Activated CD8-positive, alpha-beta T cell treated with anti-CD3 and anti-CD28 coated beads for 36 hours (primary cell): ENCODE measurements around the gene ZNF362. TPM values are rescaled to one million over a fixed set of nuclear protein-coding genes. Genes with fewer than 3 reads are reported as not detected.

Experiments
- ATAC-seq: fragments of 200-7000 bp; cut with Tn5 transposase; one replicate; pipeline ENCODE4 v1.10.0; 2021; ENCODE audit warnings: mild to moderate bottlenecking, moderate library complexity
- CTCF ChIA-PET: fragments of 350-600 bp; sonication (Branson Sonifier 250); formaldehyde crosslinking; loops from one replicate; lab custom pipeline; 2021; ENCODE audit warnings: antibody characterized with exemption; lab: Charles Lee
- POLR2A ChIA-PET: fragments of 350-600 bp; sonication (Branson Sonifier 250); formaldehyde crosslinking; loops from one replicate; lab custom pipeline; 2021; ENCODE audit warnings: antibody characterized with exemption; lab: Charles Lee
- DNase-seq: peaks from one replicate; pipeline ENCODE4 v3.0.0-alpha.2; 2020
- H3K27ac Mint-ChIP-seq: one replicate; pipeline ENCODE4 v1.8.0; 2021; ENCODE audit warnings: mild to moderate bottlenecking, mixed read lengths
- H3K27me3 Mint-ChIP-seq: one replicate; pipeline ENCODE4 v1.8.0; 2021; ENCODE audit warnings: mixed read lengths
- H3K36me3 Mint-ChIP-seq: one replicate; pipeline ENCODE4 v1.8.0; 2021; ENCODE audit warnings: low read depth, mixed read lengths
- H3K4me1 Mint-ChIP-seq: one replicate; pipeline ENCODE4 v1.8.0; 2021; ENCODE audit warnings: low read depth, mixed read lengths
- H3K4me3 Mint-ChIP-seq: one replicate; pipeline ENCODE4 v1.8.0; 2021; ENCODE audit warnings: mild to moderate bottlenecking, moderate library complexity, mixed read lengths
- H3K9me3 Mint-ChIP-seq: one replicate; pipeline ENCODE4 v1.8.0; 2021; ENCODE audit warnings: mixed read lengths
- CTCF ChIP-seq: fragments of 200-600 bp; IDR thresholded peaks from one replicate; pipeline ENCODE4 v1.8.0; 2022; ENCODE audit warnings: antibody characterized with exemption, mild to moderate bottlenecking
- intact Hi-C: fragments of 100-400 bp; cut with micrococcal nuclease; formaldehyde crosslinking; loops from one replicate; pipeline ENCODE4 v1.10.0; 2022
- total RNA-seq, 2 experiments: library from RNA; stranded (reverse); gene quantifications; one replicate each; pipeline ENCODE4 v1.2.3, GENCODE V29; 2021

The ZNF362 gene
- total RNA-seq, 2 experiments from 2014 or later: 5.4 to 7.8 TPM

- ATAC-seq: no peak
- no peaks in the 10 kb centered on the region for H3K9me3 Mint-ChIP-seq
- TF ChIP-seq CTCF: no peak
Measured at GRCh38 chr1:33249422-33249821, 6.9 kb upstream of the ZNF362 start.

GRCh38 chr1:33250217-33250616 lies 6.1 kb upstream of the ZNF362 start:
- no peak for TF ChIP-seq CTCF
- Mint-ChIP-seq H3K27me3 (peaks cover 8% of the 10 kb centered on the region), H3K4me1 (no peaks in the 10 kb centered on the region), H3K36me3 (no peaks in the 10 kb centered on the region), H3K4me3 (no peak overlapping the region), H3K27ac (no peak overlapping the region), H3K9me3 (no peaks in the 10 kb centered on the region)
- DNase-seq (no peak), ATAC-seq (no peak)
- intact Hi-C loops: no loop called here
- CTCF ChIA-PET: interaction anchor here (0.9 kb wide), 1 partner anchor 48 kb away, joined by 4 read pairs; no protein-coding TSS in a partner anchor
- POLR2A ChIA-PET: no interaction called here

More at GRCh38 chr1:33249422-33249821, 6.9 kb upstream of the ZNF362 start:
- intact Hi-C loops: no loop called here
- peaks cover 8% of the 10 kb centered on the region for H3K27me3 Mint-ChIP-seq
- no peak for DNase-seq
- ChIA-PET CTCF (interaction anchor here (0.9 kb wide), 1 partner anchor 49 kb away, joined by 4 read pairs; no protein-coding TSS in a partner anchor), POLR2A (no interaction called here)
- no peaks in the 10 kb centered on the region for H3K4me1 Mint-ChIP-seq
- H3K27ac Mint-ChIP-seq: no peak overlapping the region
- no peaks in the 10 kb centered on the region for H3K36me3 Mint-ChIP-seq
- no peak overlapping the region for H3K4me3 Mint-ChIP-seq

GRCh38 chr1:33250724-33251123 lies 5.6 kb upstream of the ZNF362 start:
- H3K36me3 Mint-ChIP-seq: no peaks in the 10 kb centered on the region
- ATAC-seq (no peak), DNase-seq (no peak)
- intact Hi-C loops: no loop called here
- no peaks in the 10 kb centered on the region for H3K9me3 Mint-ChIP-seq
- no peak overlapping the region for H3K27ac Mint-ChIP-seq
- no peak overlapping the region for H3K4me3 Mint-ChIP-seq
- H3K27me3 Mint-ChIP-seq: peaks cover 8% of the 10 kb centered on the region
- ChIA-PET POLR2A (no interaction called here), CTCF (no interaction called here)
- no peak for TF ChIP-seq CTCF
- no peaks in the 10 kb centered on the region for H3K4me1 Mint-ChIP-seq

- no peak overlapping the region for H3K27ac Mint-ChIP-seq
- POLR2A ChIA-PET: no interaction called here
- CTCF ChIA-PET: interaction anchor here (1.0 kb wide), 1 partner anchor 127 kb away, joined by 3 read pairs; no protein-coding TSS in a partner anchor
- no peaks in the 10 kb centered on the region for H3K9me3 Mint-ChIP-seq
- TF ChIP-seq CTCF: no peak
- peaks cover 3% of the 10 kb centered on the region for H3K27me3 Mint-ChIP-seq
- peaks cover 3% of the 10 kb centered on the region for H3K36me3 Mint-ChIP-seq
- intact Hi-C loops: no loop called here
- DNase-seq (no peak), ATAC-seq (no peak)
- no peak overlapping the region for H3K4me3 Mint-ChIP-seq
- peaks cover 15% of the 10 kb centered on the region for H3K4me1 Mint-ChIP-seq
Measured at GRCh38 chr1:33254491-33254890, 1.8 kb upstream of the ZNF362 start.

- Mint-ChIP-seq H3K27me3 (peaks cover 2% of the 10 kb centered on the region), H3K27ac (no peak overlapping the region), H3K4me1 (peaks cover 26% of the 10 kb centered on the region), H3K9me3 (no peaks in the 10 kb centered on the region), H3K4me3 (peak overlapping the region; percentile 59), H3K36me3 (peaks cover 3% of the 10 kb centered on the region)
- ATAC-seq (peak; percentile 71), DNase-seq (peak; percentile 65)
- ChIA-PET CTCF (interaction anchor here (1.0 kb wide), 1 partner anchor 128 kb away, joined by 3 read pairs; no protein-coding TSS in a partner anchor), POLR2A (no interaction called here)
- no peak for TF ChIP-seq CTCF
- intact Hi-C loops: no loop called here
Measured at GRCh38 chr1:33255347-33256220, 708 bp upstream of the ZNF362 start.
